B cell (primary cell): Measurements from ENCODE around the gene KCNG4.

Experiments used
- EZH2 ChIP-seq: IDR thresholded peaks from 2 replicates; pipeline ENCODE4 v1.6.1; 2012; ENCODE audit warnings: borderline replicate concordance, low read depth, mild to moderate bottlenecking, moderate library complexity, low read length; ENCODE audit not compliant: insufficient read depth, poor library complexity, severe bottlenecking
- TF ChIP-seq, protein P1 (sequence below): fragments of 200-600 bp; IDR thresholded peaks from one replicate; pipeline ENCODE4 v1.8.0; 2022; ENCODE audit warnings: antibody characterized with exemption, mild to moderate bottlenecking

DNA sequence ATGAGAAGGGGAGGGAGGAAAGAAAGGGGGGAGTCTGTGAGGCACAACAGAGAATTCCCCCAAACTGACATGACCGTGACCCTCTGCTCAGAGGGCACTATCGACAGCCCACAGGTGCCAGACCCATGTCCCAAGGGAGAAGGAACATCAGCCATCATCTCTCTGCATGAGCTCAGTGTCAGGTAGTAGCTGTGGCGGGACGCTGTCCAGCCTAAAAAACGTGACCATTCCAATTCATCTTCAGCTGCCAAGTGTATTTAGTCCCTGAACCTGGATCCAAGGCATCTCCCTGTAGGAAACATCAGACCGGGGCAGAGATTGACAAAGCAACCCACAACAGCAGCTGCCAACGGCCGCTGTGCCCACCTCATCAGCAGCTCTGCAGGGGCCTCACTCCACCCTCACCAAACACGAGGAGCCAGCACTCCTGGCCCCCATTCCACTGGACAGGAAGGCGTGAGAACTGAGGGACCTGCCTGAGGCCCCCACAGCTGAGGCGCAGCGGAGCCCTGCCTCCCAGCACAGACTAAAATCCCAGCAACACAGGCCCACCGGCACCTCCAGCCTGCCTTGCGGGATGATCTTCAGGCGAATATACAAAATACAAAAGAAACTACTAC, 61.6 kb downstream of the KCNG4 start:
- TF ChIP-seq, protein P1, sequence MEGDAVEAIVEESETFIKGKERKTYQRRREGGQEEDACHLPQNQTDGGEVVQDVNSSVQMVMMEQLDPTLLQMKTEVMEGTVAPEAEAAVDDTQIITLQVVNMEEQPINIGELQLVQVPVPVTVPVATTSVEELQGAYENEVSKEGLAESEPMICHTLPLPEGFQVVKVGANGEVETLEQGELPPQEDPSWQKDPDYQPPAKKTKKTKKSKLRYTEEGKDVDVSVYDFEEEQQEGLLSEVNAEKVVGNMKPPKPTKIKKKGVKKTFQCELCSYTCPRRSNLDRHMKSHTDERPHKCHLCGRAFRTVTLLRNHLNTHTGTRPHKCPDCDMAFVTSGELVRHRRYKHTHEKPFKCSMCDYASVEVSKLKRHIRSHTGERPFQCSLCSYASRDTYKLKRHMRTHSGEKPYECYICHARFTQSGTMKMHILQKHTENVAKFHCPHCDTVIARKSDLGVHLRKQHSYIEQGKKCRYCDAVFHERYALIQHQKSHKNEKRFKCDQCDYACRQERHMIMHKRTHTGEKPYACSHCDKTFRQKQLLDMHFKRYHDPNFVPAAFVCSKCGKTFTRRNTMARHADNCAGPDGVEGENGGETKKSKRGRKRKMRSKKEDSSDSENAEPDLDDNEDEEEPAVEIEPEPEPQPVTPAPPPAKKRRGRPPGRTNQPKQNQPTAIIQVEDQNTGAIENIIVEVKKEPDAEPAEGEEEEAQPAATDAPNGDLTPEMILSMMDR, result no peak
- TF ChIP-seq EZH2, result no peak
